Measurements from ENCODE around the gene MCF2L.
"Not testable (repeated sequence)": the region's sequence is repeated elsewhere in the genome, so short reads cannot be mapped to it uniquely, and the experiment has no call there.

Gene MCF2L

DNA sequence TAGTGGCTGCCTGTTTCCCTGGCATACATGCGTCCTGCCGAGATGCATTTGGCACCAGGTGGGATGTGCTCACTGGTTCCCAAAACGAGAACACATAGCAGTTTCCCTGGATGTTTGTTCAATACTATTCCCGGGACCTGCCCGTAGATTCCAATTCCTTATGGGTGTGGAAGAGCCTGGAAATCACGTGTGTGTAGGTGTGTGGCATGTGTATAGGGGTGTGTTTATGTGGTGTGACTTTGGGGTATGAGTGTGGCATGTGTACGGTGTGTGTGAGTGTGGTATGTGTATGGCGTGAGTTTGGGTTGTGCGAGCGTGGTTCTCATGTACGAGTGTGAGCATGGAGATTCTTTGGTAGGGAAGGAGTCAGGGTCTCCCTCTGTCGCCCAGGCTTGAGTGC lies 133.7 kb downstream of the MCF2L start:
- no peak for ATAC-seq

DNA sequence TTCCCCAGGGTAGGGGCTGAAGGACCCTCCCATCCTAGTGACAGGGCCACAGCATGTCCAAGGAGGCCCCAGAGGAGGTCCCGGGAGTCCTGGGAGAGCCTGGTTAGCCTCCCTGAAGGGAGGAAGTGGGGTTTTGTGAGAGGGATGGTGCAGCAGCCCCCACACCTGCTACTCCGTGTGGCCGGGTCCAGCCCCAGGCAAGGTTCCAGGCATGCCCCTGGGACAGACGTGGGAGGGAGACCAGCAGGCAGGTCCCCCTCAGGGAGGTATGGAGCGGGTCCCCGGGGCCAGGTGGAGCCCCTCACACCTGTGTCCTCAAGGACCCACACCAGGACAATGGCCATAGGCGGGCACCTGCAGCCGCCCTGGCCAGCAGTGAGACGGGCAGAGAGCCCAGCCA lies 134.6 kb downstream of the MCF2L start:
- no peak for ATAC-seq

DNA sequence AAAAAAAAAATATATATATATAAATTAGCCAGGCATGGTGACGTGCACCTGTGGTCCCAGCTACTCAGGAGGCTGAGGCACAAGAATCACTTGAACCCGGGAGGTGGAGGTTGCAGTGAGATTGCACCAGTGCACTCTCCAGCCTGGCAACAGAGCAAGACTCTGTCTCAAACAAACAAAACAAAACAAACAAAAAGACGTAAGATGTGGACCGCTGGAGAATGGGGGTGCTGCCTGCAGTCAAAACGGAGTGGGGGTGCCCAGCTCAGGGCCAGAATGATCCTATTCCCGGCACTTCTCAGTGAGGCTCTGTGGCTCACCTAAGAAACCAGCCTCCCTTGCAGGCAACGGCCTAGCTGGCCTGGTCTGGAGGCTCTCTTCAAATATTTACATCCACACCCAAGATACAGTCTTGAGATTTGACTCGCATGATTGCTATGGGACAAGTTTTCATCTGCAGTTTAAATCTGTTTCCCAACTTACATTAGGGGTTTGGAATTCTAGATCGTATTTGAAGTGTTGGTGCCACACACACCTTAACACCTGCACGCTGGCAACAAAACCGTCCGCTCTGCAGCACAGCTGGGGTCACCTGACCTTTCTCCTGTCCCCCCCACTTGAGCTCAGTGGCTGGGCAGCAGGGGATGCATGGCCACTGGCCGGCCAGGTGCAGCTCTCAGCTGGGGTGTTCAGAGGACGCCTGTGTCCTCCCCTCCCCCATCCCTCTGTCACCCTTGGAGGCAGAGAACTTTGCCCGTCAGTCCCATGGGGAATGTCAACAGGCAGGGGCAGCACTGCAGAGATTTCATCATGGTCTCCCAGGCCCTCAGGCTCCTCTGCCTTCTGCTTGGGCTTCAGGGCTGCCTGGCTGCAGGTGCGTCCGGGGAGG lies 136.3 kb downstream of the MCF2L start, which contains the start of gene F7:
TSS of gene F7 (plus strand) at position 760 of the 889 bp plus-strand sequence. CDS start at position 811, 51 bp downstream.
- no peak for ATAC-seq

DNA sequence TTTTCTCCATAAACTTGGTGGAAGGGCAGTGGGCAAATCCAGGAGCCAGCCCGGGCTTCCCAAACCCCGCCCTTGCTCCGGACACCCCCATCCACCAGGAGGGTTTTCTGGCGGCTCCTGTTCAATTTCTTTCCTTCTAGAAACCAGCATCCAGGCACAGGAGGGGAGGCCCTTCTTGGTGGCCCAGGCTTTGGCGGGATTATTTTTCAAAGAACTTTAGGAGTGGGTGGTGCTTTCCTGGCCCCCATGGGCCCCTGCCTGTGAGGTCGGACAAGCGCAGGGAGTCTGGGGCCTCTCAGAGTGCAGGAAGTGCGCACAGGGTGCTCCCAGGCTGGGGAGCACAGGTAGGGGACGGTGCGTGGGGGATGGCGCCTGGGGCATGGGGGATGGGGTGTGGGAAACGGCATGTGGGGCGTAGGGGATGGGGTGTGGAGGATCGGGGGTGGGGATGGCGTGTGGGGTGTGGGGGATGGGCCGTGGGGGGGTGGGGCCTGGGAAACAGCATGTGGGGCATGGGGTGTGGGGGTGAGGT lies 137.0 kb downstream of the MCF2L start:
- no peak for ATAC-seq

DNA sequence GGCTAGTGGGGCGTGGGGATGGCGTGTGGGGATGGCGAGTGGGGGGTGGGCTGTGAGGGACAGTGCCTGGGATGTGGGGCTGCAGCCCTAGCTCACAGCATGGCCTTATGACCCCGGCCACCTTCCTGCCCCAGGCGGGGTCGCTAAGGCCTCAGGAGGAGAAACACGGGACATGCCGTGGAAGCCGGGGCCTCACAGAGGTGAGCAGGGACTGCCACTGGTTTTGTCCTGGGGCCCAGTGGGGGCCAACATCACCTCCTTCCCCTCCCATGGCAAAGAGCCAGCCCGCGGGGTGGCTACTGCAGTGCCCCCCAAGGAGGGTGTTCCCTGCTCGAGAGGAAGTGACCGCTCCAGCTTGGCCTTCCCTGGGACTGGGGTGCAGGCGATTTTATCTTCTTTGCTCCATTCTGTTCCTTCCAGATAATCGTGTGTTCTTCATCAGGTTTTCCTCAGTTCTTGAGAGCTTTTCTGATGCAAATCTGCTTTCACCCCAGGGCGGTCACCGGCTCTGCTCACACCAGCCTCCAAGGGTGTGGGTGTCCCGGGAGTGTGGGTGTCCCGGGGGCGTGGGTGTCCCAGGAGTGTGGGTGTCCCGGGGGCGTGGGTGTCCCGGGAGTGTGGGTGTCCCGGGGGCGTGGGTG lies 137.8 kb downstream of the MCF2L start:
- no peak for ATAC-seq

DNA sequence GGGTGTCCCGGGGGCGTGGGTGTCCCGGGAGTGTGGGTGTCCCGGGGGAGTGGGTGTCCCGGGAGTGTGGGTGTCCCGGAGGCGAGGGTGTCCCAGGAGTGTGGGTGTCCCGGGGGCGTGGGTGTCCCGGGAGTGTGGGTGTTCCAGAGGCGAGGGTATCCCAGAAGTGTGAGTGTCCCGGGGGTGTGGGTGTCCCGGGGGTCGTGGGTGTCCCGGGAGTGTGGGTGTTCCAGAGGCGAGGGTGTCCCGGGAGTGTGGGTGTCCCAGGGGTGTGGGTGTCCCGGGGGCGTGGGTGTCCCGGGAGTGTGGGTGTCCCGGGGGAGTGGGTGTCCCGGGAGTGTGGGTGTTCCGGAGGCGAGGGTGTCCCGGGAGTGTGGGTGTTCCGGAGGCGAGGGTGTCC lies 139.5 kb downstream of the MCF2L start:
- ATAC-seq: not testable (repeated sequence)

DNA sequence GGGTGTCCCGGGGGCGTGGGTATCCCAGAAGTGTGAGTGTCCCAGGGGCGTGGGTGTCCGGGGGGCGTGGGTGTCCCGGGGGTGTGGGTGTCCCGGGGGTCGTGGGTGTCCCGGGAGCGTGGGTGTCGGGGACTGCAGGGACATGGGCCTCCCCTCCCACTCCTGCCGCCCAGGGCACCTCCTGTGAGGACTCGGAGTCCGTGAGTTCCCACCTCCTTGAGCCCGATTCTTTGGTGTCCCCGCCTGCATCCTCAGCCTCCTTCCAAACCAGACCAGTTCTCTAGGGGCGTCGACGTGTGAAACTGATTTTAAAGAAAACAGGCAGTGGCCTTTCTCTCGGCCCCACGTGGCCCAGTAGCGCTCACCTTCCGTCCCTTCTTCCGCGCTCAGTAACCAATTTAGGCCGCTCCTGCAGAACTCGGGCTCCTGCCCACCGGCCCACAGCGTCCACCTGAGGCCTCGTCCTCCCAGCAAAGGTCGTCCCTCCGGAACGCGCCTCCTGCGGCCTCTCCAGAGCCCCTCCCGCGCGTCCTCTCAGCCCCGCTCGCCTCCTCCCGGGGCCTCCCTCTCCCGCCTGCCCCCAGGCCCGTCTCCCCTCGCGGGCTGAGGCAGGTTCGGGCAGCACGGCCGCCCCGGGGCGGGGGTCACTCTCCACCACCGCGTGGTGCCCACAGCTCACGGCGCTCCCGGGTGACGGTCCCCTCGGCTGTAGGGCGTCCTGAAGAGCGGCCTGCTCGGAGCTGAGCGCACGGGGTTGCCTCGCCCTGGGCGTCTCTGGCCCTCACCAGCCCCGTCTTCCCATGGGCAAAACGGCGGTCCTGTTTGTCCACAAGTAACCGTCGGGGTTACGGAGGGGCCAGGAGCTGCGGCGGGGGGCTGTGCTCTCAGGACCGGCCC lies 140.4 kb downstream of the MCF2L start:
- ATAC-seq: no peak

DNA sequence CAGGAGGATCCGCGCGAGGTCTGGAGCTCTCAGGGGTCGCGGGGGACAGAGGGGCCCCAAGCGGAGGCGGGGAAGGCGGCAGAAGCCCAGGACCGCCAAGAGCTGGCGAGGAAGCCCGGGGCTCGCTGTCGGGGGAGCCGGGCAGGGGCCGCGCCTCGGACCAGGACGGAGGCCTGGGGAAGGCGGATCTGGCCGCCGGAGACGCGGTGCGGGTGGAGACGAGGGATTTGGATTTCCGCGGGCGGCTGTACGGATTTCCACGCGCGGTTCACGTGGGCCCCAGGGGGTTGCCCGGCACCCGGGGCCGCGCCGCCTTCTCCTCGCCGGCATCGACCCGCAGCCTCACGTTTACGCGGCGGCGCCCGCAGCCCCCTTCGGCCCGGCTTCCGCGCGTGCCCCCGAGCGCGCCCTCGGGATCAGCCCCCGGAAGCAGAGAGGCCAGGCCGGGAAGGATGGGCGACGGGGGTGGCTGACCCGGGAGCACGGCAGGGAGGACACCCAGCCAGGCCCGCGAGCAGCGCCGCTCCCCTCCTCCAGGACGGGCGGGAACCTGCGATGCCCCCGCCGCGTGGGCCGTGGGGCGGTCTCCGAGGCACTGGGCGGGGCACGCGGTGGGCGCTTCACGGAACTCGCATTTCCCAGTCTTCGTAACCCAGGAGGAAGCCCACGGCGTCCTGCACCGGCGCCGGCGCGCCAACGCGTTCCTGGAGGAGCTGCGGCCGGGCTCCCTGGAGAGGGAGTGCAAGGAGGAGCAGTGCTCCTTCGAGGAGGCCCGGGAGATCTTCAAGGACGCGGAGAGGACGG lies 141.2 kb downstream of the MCF2L start:
- peak in 1 of 2 donors; percentile 7 for ATAC-seq

DNA sequence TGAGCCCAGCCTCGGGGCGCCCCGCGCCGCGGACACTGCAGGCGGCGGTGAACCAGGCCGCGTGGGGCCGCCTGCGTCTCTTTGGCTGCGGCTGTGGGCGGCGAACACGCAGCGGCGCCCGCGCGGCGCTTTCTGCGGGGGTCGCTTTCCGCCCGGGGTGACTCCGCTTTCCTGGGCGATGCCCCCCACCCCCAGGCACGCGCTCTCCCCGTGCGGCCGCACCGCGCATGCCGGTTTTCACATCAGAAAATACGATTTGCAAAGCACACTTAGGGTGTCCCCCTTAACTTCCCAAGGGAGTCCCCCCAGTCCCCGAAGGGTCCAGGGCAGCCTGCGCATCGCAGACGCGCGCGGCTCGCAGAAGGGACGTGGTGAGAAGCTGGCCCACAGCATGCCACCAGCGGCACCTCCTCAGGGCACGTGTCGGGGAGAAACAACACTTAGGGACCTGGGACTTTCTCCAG lies 141.9 kb downstream of the MCF2L start:
- no peak for ATAC-seq

DNA sequence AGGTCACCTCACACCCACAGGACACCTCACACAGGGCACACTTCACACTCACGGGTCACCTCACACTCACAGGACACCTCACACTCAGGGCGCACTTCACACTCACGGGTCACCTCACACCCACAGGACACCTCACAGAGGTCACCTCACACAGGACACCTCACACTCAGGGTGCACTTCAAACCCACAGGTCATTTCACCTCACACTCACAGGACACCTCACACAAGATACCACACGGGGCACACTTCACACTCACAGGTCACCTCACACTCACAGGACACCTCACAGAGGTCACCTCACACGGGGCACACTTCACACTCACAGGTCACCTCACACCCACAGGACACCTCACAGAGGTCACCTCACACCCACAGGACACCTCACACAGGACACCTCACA lies 142.8 kb downstream of the MCF2L start:
- ATAC-seq: not testable (repeated sequence)

DNA sequence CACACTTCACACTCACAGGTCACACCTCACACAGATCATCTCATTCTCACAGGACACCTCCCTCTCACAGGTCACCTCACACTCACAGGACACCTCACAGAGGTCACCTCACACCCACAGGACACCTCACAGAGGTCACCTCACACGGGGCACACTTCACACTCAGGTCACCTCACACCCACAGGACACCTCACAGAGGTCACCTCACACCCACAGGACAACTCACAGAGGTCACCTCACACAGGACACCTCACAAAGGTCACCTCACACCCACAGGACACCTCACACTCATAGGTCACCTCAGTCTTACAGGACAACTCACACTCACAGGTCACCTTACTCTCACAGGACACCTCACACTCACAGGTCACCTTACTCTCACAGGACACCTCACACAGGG lies 143.5 kb downstream of the MCF2L start:
- not testable (repeated sequence) for ATAC-seq

DNA sequence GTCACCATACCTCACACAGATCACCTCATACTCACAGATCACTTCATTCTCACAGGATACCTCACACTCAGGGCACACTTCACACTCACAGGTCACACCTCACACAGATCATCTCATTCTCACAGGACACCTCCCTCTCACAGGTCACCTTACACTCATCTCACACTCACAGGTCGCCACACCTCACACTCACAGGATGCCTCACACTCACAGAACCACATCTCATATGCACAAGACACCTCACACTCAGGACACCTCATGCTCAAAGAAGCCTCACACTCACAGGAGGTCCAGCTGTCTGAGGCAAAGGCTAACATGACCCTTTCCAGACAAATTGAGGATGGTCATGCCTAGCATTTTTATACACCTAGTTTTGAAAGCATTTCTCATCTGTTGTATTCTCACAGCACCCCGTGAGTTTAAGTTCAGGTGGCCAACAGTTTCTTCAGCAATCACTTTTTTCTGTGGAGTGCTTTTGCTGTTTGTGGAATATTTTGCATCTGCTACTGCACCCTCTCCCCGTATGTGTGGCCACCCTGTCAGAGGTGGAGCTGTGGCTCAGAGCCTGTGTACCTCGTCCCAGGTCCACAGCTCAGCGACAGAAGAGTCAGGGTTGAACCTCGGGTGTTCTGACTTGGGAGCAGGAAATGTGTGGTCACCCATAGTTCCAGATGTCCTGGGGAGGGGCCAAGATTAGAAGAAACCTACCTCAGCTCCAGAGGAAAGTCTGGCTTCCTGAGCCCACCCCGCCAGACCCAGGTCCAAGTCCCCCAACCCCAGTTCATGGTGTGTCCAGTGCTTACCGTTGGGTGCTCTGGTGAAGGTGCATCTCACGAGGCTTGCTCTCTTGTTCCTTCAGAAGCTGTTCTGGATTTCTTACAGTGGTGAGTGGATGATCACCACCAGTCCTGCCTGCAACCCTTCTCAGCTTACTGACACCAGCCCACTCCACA lies 144.2 kb downstream of the MCF2L start:
- no peak for ATAC-seq

DNA sequence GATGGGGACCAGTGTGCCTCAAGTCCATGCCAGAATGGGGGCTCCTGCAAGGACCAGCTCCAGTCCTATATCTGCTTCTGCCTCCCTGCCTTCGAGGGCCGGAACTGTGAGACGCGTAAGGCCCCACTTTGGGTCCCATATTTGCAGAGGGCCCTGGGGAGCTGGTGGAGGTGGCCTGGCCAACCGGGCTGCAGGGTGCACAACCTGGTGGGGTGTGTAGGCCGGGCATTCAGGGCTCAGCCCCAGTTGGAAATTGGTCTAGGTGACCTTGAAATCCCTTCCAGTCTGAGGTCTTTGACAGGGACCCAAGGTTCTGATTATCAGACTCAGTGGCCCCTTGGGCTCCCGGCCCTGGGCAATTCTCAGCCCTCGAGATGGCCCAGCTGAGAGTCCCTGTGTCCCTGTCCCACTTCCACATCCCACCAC lies 144.8 kb downstream of the MCF2L start:
- no peak for ATAC-seq

DNA sequence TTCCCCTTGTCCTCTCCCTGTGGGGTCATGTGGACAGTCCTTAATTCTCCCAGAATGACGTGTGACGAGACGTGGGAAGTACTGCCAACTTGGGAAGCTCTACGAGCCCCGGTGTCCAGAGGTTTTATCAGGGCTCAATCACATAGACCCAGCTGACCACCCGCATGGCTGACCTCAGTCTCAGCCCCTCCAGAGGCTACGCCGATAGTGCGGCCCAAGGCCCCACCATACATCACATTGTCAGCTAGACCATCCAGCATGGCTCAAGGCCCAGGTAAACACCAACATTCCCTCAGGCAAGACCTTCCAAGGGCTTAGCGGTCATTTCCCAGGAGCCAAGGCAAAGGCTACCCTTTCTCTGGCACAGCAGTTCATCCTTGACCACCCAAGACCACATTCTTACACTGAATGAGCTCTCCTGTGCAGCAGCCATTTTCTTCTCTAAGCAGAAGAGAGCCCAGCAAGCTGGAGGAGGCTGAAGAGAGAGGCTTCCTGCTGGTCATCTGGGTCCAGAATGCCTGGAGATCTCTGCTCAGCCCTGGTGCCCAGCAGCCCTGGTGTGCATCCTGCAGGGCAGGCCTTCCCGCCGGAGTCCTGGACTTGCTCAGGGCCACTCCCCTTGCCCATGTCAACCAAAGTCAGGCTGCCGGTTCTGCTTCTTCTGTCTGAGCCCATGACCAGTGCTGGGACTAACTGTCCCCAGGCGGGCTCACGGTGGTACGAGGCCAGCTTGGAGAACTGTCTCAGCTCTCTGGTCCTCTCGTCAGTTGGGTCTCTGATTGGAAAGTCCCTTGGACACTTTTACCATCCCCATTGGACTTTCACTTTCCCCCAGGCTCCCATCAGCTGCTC lies 145.7 kb downstream of the MCF2L start:
- no peak for ATAC-seq

DNA sequence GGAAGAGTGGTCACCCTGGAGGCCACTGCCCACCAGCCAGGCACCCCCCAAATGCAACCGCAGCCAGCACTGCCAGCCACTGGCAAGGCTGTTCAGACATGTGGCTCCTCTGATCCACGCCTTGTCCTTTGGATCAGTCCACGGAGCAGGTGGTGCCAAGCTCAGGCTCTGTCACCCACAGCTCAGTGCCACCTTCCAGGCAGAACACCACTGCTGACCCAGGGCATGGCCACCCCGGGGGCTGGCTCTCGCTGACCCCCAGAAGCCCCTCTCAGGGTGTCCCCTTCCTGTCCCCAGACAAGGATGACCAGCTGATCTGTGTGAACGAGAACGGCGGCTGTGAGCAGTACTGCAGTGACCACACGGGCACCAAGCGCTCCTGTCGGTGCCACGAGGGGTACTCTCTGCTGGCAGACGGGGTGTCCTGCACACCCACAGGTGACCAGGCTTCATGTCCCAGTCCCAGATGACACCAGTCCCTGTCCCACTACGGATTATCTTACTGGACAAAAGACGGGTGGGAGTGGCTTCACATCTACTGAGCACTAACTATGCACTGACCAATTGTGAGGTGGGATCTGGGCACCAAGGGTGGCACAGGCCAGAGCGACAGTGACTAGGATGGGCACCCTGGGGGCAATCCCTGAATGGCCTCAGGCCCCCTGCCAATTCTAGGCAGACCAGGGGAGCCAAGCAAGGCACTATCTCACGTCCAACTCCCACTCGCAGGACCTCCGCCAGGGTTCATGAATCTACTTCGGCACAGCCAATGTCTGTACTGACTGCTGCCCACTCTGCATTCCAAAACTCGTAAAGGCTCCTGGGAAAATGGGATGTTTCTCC lies 146.6 kb downstream of the MCF2L start:
- ATAC-seq: no peak

DNA sequence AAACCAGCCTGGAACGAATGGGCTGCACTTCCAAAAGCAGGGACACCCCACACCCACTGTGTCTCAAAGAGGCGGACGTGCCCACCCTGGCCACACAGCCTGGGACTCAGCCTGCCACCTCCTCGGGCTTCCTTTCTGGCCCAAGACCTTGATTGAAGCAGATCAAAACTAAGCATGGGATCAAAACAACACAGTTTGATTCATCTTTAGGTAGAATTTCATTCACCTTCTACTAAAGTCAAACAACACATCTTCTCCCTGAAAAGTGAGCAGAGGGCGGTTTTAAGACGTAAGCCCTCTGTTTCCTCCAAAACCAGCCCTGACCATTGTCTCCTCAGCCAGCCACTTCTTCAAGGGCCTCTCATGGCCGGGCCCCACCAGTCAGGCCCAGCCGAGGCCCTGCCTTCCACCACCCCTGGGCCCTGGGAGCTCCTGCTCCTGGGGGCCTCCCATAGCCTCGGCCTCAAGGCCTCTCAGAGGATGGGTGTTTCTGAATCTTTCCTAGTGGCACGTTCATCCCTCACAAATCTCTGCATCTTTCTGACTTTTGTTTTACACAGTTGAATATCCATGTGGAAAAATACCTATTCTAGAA lies 147.3 kb downstream of the MCF2L start:
- ATAC-seq: no peak

DNA sequence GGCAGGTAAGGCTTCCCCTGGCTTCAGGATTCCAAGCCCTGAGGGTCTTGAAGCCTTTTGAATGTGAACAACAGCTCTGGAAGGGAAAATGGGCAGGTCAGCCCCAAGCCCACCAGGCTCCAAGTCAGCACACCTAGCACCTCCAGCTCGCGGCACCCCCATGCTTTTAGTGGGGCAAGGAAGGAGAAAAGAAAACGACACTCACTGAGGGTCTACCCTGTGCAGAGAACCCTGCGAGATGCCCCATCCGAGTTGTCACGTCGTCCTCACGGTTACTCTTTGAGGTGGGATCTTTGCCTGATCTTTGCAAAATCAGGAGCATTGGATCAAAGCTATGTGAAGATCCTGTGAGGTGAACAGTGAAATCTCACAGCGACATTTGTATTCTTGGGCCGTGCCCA lies 147.9 kb downstream of the MCF2L start:
- no peak for ATAC-seq

DNA sequence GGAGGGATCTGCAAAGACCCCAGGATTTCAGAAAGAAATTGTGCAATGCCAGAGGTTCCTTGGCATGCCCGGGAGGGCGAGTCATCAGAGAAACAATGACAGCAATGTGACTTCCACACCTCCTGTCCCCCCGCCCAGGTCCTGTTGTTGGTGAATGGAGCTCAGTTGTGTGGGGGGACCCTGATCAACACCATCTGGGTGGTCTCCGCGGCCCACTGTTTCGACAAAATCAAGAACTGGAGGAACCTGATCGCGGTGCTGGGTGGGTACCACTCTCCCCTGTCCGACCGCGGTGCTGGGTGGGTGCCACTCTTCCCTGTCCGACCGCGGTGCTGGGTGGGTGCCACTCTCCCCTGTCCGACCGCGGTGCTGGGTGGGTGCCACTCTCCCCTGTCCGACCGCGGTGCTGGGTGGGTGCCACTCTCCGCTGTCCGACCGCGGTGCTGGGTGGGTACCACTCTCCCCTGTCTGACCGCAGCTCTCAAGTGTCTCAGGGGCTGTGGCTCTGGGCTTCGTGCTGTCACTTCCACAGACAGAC lies 148.4 kb downstream of the MCF2L start:
- no peak for ATAC-seq
